SK-N-MC (cell line): ENCODE results near the gene TRAF3.
"Not testable (repeated sequence)": the region's sequence is repeated elsewhere in the genome, so short reads cannot be mapped to it uniquely, and the experiment has no call there.

Experiments used
- DNase-seq: peaks from one replicate; pipeline ENCODE4 v3.0.0-alpha.2; 2011; ENCODE audit warnings: low read depth, low spot score
- H3K27ac ChIP-seq: fragments of 200-600 bp; sonication (generic); 2 replicates; pipeline ENCODE4 v1.5.1; 2016; ENCODE audit warnings: mixed run types
- H3K36me3 ChIP-seq: fragments of 200-600 bp; sonication (generic); 2 replicates; pipeline ENCODE4 v1.6.1; 2017; ENCODE audit warnings: antibody characterized with exemption, low read length, mixed read lengths; ENCODE audit not compliant: insufficient read depth
- H3K4me3 ChIP-seq: fragments of 200-600 bp; sonication (generic); 2 replicates; pipeline ENCODE4 v1.5.1; 2016
- H3K9ac ChIP-seq: fragments of 200-600 bp; sonication (generic); 2 replicates; pipeline ENCODE4 v1.8.0; 2017; ENCODE audit warnings: mixed run types, mixed read lengths; ENCODE audit not compliant: insufficient read length
- H3K9me3 ChIP-seq: fragments of 200-600 bp; sonication (generic); 2 replicates; pipeline ENCODE4 v1.6.1; 2017; ENCODE audit warnings: low read depth, mild to moderate bottlenecking, antibody characterized with exemption, low read length, moderate library complexity, mixed read lengths
- EZH2 ChIP-seq: fragments of 200-600 bp; sonication (generic); IDR thresholded peaks from one replicate; pipeline ENCODE4 v1.6.1; 2017; ENCODE audit warnings: antibody characterized with exemption
- FOXP2 ChIP-seq: optimal IDR thresholded peaks from 2 replicates; pipeline ENCODE3; 2011; ENCODE audit warnings: mild to moderate bottlenecking, moderate library complexity; ENCODE audit not compliant: insufficient read depth; ENCODE audit errors: extremely low read length, control extremely low read depth
- POLR2AphosphoS5 ChIP-seq: IDR thresholded peaks from 2 replicates; pipeline ENCODE4 v1.6.1; 2012; ENCODE audit warnings: mild to moderate bottlenecking, low read depth, low read length, borderline replicate concordance

Gene TRAF3

GRCh38 chr14:102833991-102834390 is 56.7 kb downstream of the TRAF3 start:
- H3K9ac ChIP-seq = no peak overlapping the region
- TF ChIP-seq FOXP2 = no peak
- DNase-seq = no peak
- no peak overlapping the region for H3K27ac ChIP-seq
- peaks cover 20% of the 10 kb centered on the region for H3K36me3 ChIP-seq
- H3K4me3 ChIP-seq = no peak overlapping the region
- no peaks in the 10 kb centered on the region for H3K9me3 ChIP-seq

GRCh38 chr14:102835959-102836358 is 58.7 kb downstream of the TRAF3 start:
- TF ChIP-seq EZH2 = no peak
- TF ChIP-seq POLR2AphosphoS5 = no peak
- TF ChIP-seq FOXP2 = no peak
- no peak for DNase-seq
- Histone ChIP-seq H3K9ac (no peak overlapping the region), H3K27ac (no peak overlapping the region), H3K36me3 (peaks cover 11% of the 10 kb centered on the region), H3K4me3 (no peak overlapping the region), H3K9me3 (no peaks in the 10 kb centered on the region)

GRCh38 chr14:102837120-102837519 is 59.9 kb downstream of the TRAF3 start:
- not testable (repeated sequence) for H3K36me3 ChIP-seq, H3K4me3 ChIP-seq, DNase-seq, H3K9ac ChIP-seq, H3K9me3 ChIP-seq, H3K27ac ChIP-seq

- no peak overlapping the region for H3K27ac ChIP-seq
- H3K9ac ChIP-seq = no peak overlapping the region
- H3K4me3 ChIP-seq = no peak overlapping the region
- no peaks in the 10 kb centered on the region for H3K9me3 ChIP-seq
- peaks cover 4% of the 10 kb centered on the region for H3K36me3 ChIP-seq
- no peak for DNase-seq
- TF ChIP-seq FOXP2 (no peak), POLR2AphosphoS5 (no peak), EZH2 (no peak)
Measured at GRCh38 chr14:102838501-102838900, 61.3 kb downstream of the TRAF3 start.

- Histone ChIP-seq H3K4me3 (no peak overlapping the region), H3K9ac (no peak overlapping the region), H3K27ac (no peak overlapping the region), H3K9me3 (no peaks in the 10 kb centered on the region), H3K36me3 (no peaks in the 10 kb centered on the region)
- DNase-seq = no peak
- no peak for TF ChIP-seq POLR2AphosphoS5
- TF ChIP-seq EZH2 = no peak
- TF ChIP-seq FOXP2 = no peak
Measured at GRCh38 chr14:102840115-102840514, 62.9 kb downstream of the TRAF3 start.

GRCh38 chr14:102840771-102841528 is 63.7 kb downstream of the TRAF3 start:
- Histone ChIP-seq H3K4me3 (no peak overlapping the region), H3K36me3 (no peaks in the 10 kb centered on the region), H3K9ac (no peak overlapping the region), H3K27ac (peak overlapping the region; percentile 39; the same call in 1 of the 2 replicates), H3K9me3 (no peaks in the 10 kb centered on the region)
- no peak for TF ChIP-seq POLR2AphosphoS5
- TF ChIP-seq FOXP2 = no peak
- no peak for TF ChIP-seq EZH2
- DNase-seq = no peak

GRCh38 chr14:102848830-102849525 is 71.7 kb downstream of the TRAF3 start:
- H3K36me3 ChIP-seq = peaks cover 7% of the 10 kb centered on the region
- TF ChIP-seq EZH2 (no peak), FOXP2 (no peak), POLR2AphosphoS5 (no peak)
- DNase-seq = no peak
- H3K4me3 ChIP-seq = no peak overlapping the region
- peak overlapping the region; percentile 56; the same call in 1 of the 2 replicates for H3K27ac ChIP-seq
- peaks cover 2% of the 10 kb centered on the region; the same call in 1 of the 2 replicates for H3K9me3 ChIP-seq
- no peak overlapping the region for H3K9ac ChIP-seq

- H3K9me3 ChIP-seq = peaks cover 8% of the 10 kb centered on the region; the same call in 1 of the 2 replicates
- H3K27ac ChIP-seq = peak overlapping the region; percentile 56; the same call in 1 of the 2 replicates
- TF ChIP-seq EZH2 (no peak), FOXP2 (no peak), POLR2AphosphoS5 (no peak)
- no peak overlapping the region for H3K4me3 ChIP-seq
- H3K9ac ChIP-seq = no peak overlapping the region
- DNase-seq = no peak
- H3K36me3 ChIP-seq = peaks cover 13% of the 10 kb centered on the region
Measured at GRCh38 chr14:102849526-102850379, 72.5 kb downstream of the TRAF3 start.
